GM18502 (cell line): ENCODE measurements around the gene AWAT2.
"Not testable (repeated sequence)": the region's sequence is repeated elsewhere in the genome, so short reads cannot be mapped to it uniquely, and the experiment has no call there.

ENCODE experiments used
- ATAC-seq: cut with Tn5 transposase; IDR thresholded peaks from one replicate; pipeline ENCODE4 v1.9.1; 2021; ENCODE audit warnings: mild to moderate bottlenecking; ENCODE audit not compliant: unreplicated experiment, poor library complexity

AWAT2 gene

GRCh38 chrX:70001708-70002341 is 47.9 kb downstream of the AWAT2 start:
- ATAC-seq: no peak

- no peak for ATAC-seq
These were observed 48.5 kb downstream of the AWAT2 start for GRCh38 chrX:70001269-70001668.

GRCh38 chrX:69998299-69998698 is 51.4 kb downstream of the AWAT2 start:
- ATAC-seq: not testable (repeated sequence)

DNA sequence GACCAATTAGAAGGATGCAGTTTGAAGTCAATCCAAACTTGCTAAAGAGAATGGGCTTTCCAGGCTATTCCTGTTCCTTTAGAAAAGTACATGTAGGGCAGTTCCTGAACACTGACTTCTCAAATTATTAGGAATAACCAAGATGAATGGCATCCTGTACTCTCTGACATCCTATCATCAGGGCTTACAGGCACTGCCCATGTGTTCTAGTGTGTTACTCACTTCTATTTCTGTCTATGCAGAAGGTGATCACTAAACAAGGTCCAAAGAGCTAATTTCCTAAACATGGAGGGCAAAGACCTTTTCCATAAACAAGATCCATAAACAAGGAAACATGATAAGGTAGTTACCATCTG is 53.6 kb downstream of the AWAT2 start:
- ATAC-seq: no peak

DNA sequence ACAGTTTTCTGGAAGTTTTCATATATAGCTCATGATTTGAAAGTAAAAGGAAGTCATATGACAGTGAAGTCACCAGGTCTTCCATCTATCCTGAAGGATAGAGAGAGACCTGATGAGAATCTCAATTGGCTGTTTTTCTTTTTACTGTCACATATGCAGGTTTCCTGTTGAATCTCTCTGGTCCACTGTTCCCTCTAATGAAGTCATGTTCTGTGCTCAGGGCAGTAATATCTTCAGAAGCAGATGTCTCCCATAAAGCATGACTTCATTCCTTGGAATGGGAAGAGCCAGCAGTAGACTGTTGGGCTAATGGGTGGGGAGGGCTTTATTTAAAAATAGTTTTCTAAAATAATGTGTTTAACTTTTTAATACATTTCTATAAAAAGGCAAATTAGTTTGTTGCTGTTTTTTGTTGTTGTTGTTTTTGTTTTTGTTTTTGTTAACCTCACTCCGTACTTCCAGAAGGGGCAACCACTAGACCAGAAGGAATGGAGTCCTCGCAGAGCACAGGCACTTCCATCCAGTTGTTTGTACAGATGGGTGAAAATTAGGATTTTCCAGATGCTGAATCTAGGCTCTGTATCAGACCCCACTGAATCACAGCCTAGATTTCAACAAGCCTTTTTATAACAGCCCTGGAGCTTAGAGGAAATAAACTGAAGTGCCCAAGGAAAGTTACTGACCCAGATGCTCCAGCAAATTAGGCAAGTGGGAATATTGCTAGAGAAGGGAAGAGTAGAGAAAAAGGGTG is 54.2 kb downstream of the AWAT2 start:
- ATAC-seq: no peak

GRCh38 chrX:69993494-69993893 is 56.2 kb downstream of the AWAT2 start:
- no peak for ATAC-seq

- ATAC-seq: no peak
These were observed 58.1 kb downstream of the AWAT2 start for GRCh38 chrX:69991685-69992084.
